Measurements from ENCODE around the gene STK32B.

DNA sequence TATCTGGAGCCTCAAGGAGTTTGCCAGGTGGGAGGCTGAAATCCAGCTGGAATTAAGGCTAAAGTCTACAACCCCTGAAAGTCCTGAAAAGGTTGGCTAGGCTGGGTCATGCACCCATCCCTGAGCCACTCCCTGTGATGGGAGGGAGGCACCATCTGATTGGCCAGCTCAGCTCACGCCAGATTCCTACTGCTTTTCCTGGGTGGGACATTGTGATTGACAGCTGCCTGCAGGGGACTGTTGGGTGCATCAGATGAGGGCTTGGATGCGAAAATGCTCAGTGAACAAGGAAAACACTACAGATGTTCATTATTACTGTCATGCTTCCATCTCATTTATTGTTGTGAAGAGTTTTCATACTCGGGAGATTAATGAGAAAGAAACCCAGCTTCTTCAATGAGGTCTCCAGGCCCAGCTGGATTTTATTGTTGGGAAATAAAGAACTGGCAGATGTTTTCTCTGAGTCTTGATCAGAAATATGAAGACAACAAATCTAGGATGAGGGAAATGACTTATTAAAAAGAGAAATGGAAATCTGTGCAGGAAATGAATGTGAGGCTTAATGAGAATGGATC lies 185.9 kb downstream of the STK32B start:
- TF ChIP-seq EZH2 (IDR thresholded peaks at IDR 0.05; ENCODE audit: low read depth, low read length, severe bottlenecking) = no peak
- no peak for TF ChIP-seq CHD2 (IDR thresholded peaks at IDR 0.05; ENCODE audit: low read length)
- TF ChIP-seq POLR2AphosphoS5 (IDR thresholded peaks at IDR 0.05; ENCODE audit: low read depth, low read length) = no peak
- no peak for TF ChIP-seq TAF1 (IDR thresholded peaks at IDR 0.05; ENCODE audit: low read depth, low read length)
- TF ChIP-seq CTCF (IDR thresholded peaks at IDR 0.05; ENCODE audit: control extremely low read depth in 1 of 3, insufficient read depth in 1 of 3, low read depth in 1 of 3, low read length in 3 of 3) = no peak
- no peak for TF ChIP-seq POLR2A (IDR thresholded peaks at IDR 0.05; ENCODE audit: control extremely low read depth in 1 of 2, low read depth in 2 of 2, low read length in 2 of 2)

All from H1 (cell line).